GM23338 (cell line): ENCODE data around the gene TRIM13. TPM values are rescaled to one million over a fixed set of nuclear protein-coding genes. Genes with fewer than 3 reads are reported as not detected.

Experiments
- ATAC-seq: fragments of 200-7000 bp; cut with Tn5 transposase; 3 replicates; pipeline ENCODE4 v1.9.1; 2020
- DNase-seq: peaks from one replicate; pipeline ENCODE4 v3.0.0-alpha.2; 2015; ENCODE audit warnings: low spot score
- H2AFZ ChIP-seq: fragments of 200-600 bp; sonication (generic); 2 replicates; pipeline ENCODE4 v1.8.0; 2016; ENCODE audit warnings: antibody characterized with exemption, mild to moderate bottlenecking, moderate library complexity
- H3F3A ChIP-seq: fragments of 200-600 bp; sonication (generic); replicated peaks from 2 replicates; pipeline ENCODE4 v1.8.0; 2017; ENCODE audit warnings: antibody characterized with exemption, mixed run types, low read depth
- H3K27ac ChIP-seq: fragments of 200-600 bp; sonication (generic); 2 replicates; pipeline ENCODE4 v1.6.1; 2016; ENCODE audit warnings: low read depth
- H3K27me3 ChIP-seq: fragments of 200-600 bp; sonication (generic); 2 replicates; pipeline ENCODE4 v1.8.0; 2016; ENCODE audit warnings: mild to moderate bottlenecking, mixed run types, moderate library complexity; ENCODE audit not compliant: insufficient read depth
- H3K36me3 ChIP-seq: fragments of 200-600 bp; sonication (generic); 2 replicates; pipeline ENCODE4 v1.8.0; 2016; ENCODE audit warnings: mild to moderate bottlenecking; ENCODE audit not compliant: insufficient read depth
- H3K4me1 ChIP-seq: fragments of 200-600 bp; sonication (generic); 2 replicates; pipeline ENCODE4 v1.8.0; 2016; ENCODE audit warnings: mild to moderate bottlenecking, moderate library complexity; ENCODE audit not compliant: insufficient read depth
- H3K4me2 ChIP-seq: fragments of 200-600 bp; sonication (generic); 2 replicates; pipeline ENCODE4 v1.7.1; 2017; ENCODE audit warnings: mixed run types
- H3K4me3 ChIP-seq: fragments of 200-600 bp; sonication (generic); 2 replicates; pipeline ENCODE4 v1.6.1; 2016; ENCODE audit warnings: mixed run types
- H3K79me2 ChIP-seq: fragments of 200-600 bp; sonication (generic); replicated peaks from 2 replicates; pipeline ENCODE4 v1.8.0; 2017; ENCODE audit warnings: mild to moderate bottlenecking; ENCODE audit not compliant: insufficient read depth
- H3K9me2 ChIP-seq: fragments of 200-600 bp; sonication (generic); 2 replicates; pipeline ENCODE4 v1.8.0; 2017; ENCODE audit not compliant: insufficient read depth
- H4K20me1 ChIP-seq: fragments of 200-600 bp; sonication (generic); replicated peaks from 2 replicates; pipeline ENCODE4 v1.8.0; 2017; ENCODE audit warnings: mild to moderate bottlenecking; ENCODE audit not compliant: insufficient read depth
- H3K27ac Mint-ChIP-seq: 2 replicates; pipeline ENCODE4 v1.8.0; 2020; ENCODE audit warnings: inconsistent platforms, mild to moderate bottlenecking, moderate library complexity, mixed read lengths
- H3K27me3 Mint-ChIP-seq: 3 replicates; pipeline ENCODE4 v1.8.0; 2022; ENCODE audit warnings: low read depth, mild to moderate bottlenecking, moderate library complexity, mixed read lengths, inconsistent platforms; ENCODE audit not compliant: insufficient read depth, poor library complexity
- H3K36me3 Mint-ChIP-seq: 3 replicates; pipeline ENCODE4 v1.8.0; 2021; ENCODE audit warnings: low read depth, mild to moderate bottlenecking, inconsistent platforms, moderate library complexity, mixed read lengths
- H3K4me1 Mint-ChIP-seq: 3 replicates; pipeline ENCODE4 v1.8.0; 2020; ENCODE audit warnings: mild to moderate bottlenecking, inconsistent platforms, mixed read lengths
- H3K4me3 Mint-ChIP-seq: 3 replicates; pipeline ENCODE4 v1.8.0; 2021; ENCODE audit warnings: moderate library complexity, mild to moderate bottlenecking, inconsistent platforms, mixed read lengths
- H3K9me3 Mint-ChIP-seq: 3 replicates; pipeline ENCODE4 v1.8.0; 2020; ENCODE audit warnings: moderate library complexity, mild to moderate bottlenecking, inconsistent platforms, mixed read lengths
- CTCF ChIP-seq, 2 experiments: fragments of 200-600 bp in 1 of 2; sonication (generic) in 1 of 2; conservative IDR thresholded peaks; 2 replicates each; pipeline versions ENCODE4 v1.5.1 to v1.6.1; 2016 to 2017; ENCODE audit warnings: antibody characterized with exemption in 2 of 2, low read depth in 2 of 2, mild to moderate bottlenecking in 2 of 2, moderate library complexity in 1 of 2
- EZH2phosphoT487 ChIP-seq: fragments of 200-600 bp; sonication (generic); IDR thresholded peaks from one replicate; pipeline ENCODE4 v1.8.1; 2018; ENCODE audit warnings: antibody characterized with exemption; ENCODE audit not compliant: unreplicated experiment
- POLR2AphosphoS5 ChIP-seq: IDR thresholded peaks from 2 replicates; pipeline ENCODE4 v1.6.1; 2016; ENCODE audit warnings: antibody characterized with exemption, low read depth
- ZNF462 ChIP-seq: fragments of 250-450 bp; sonication (Bioruptor Pico); IDR thresholded peaks from 2 replicates; pipeline ENCODE4 v1.5.0; 2020; ENCODE audit warnings: mild to moderate bottlenecking, moderate library complexity
- polyA plus RNA-seq: library from polyadenylated mRNA; unstranded; fragments of >200 nt; fragmentation: Nextera tagmentation; extraction: Ambion mirVana; gene quantifications from 2 replicates; pipeline ENCODE4 v1.2.1, GENCODE V29; 2016
- total RNA-seq: library from RNA; depleted of rRNA; stranded (reverse); fragments of >200 nt; shearing (Covaris generic); gene quantifications from 2 replicates; pipeline ENCODE4 v1.2.3, GENCODE V29; 2014

Gene TRIM13
- total and polyA plus RNA-seq, 2 experiments from 2014 or later, result 23.0 to 25.3 TPM

- TF ChIP-seq ZNF462 (no peak), POLR2AphosphoS5 (no peak), CTCF (conservative IDR thresholded peaks at IDR 0.05; ENCODE audit: low read depth in 2 of 2) (no peak), EZH2phosphoT487 (no peak)
Observed at GRCh38 chr13:49997955-49998354, 1.1 kb downstream of the TRIM13 start (continued).

GRCh38 chr13:49998714-49999624, 2.1 kb downstream of the TRIM13 start:
- TF ChIP-seq ZNF462 (no peak), POLR2AphosphoS5 (0 out of 2 replicates have a peak, but pooled peaks have one; percentile 32)
- Histone ChIP-seq H3K36me3 (no peaks in the 10 kb centered on the region), H3F3A (no peaks in the 10 kb centered on the region), H3K9me2 (no peaks in the 10 kb centered on the region), H3K79me2 (peaks cover 39% of the 10 kb centered on the region), H3K4me2 (peak overlapping the region; percentile 75), H3K27ac (peak overlapping the region; percentile 86), H3K4me1 (peaks cover 14% of the 10 kb centered on the region), H3K27me3 (peaks cover 18% of the 10 kb centered on the region), H3K4me3 (peak overlapping the region; percentile 81), H2AFZ (no peak overlapping the region), H4K20me1 (no peaks in the 10 kb centered on the region)
- Mint-ChIP-seq H3K27ac (peak overlapping the region; percentile 98), H3K36me3 (peaks cover 60% of the 10 kb centered on the region), H3K27me3 (peaks cover 4% of the 10 kb centered on the region), H3K9me3 (no peaks in the 10 kb centered on the region; the same call in 2 of the 3 replicates), H3K4me1 (peaks cover 26% of the 10 kb centered on the region), H3K4me3 (peak overlapping the region; percentile 94)
- peak; percentile 60 for ATAC-seq
- peak; percentile 95 for DNase-seq
